GM19463 (cell line): ENCODE data around the gene SNTA1.
"Not testable (repeated sequence)": the region's sequence is repeated elsewhere in the genome, so short reads cannot be mapped to it uniquely, and the experiment has no call there.

ENCODE experiments used
- ATAC-seq: cut with Tn5 transposase; IDR thresholded peaks from one replicate; pipeline ENCODE4 v1.9.1; 2021; ENCODE audit warnings: mild to moderate bottlenecking, moderate library complexity; ENCODE audit not compliant: unreplicated experiment

Gene SNTA1

DNA sequence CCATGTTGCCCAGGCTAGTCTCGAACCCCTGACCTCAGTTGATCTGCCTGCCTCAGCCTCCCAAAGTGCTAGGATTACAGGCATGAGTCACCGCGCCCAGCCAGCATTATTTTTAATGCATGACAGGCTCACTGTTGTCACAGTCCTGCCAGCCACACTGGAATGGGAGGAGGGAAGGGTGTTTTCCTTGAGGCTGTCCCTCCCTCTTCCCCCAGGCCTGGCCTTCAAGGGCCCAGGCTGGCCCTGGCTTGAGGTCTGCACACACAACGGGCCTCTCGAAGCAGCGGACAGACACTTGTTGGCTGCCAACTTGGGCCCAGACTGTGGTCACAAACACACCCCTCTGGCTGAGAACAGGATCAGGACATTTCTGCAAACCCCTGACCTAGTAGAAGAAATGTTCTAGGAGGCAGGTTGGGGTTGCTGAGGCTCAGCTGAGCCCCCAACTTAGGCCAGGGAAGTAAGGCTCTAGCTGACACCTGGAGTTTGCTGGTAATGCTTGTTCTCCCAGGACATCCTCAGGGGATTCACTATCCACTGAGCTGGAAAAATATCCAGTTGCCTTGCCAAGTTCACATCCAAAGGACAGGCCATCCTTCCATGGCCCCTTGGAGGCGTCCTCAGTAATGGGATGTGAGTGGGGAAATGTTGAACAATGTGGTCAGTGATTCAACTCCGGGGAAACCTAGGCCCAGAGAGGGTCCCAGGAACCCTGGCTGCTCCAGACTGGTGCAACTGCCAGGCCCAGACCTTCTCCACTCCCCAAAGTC, 9.9 kb downstream of the SNTA1 start:
- ATAC-seq: no peak

DNA sequence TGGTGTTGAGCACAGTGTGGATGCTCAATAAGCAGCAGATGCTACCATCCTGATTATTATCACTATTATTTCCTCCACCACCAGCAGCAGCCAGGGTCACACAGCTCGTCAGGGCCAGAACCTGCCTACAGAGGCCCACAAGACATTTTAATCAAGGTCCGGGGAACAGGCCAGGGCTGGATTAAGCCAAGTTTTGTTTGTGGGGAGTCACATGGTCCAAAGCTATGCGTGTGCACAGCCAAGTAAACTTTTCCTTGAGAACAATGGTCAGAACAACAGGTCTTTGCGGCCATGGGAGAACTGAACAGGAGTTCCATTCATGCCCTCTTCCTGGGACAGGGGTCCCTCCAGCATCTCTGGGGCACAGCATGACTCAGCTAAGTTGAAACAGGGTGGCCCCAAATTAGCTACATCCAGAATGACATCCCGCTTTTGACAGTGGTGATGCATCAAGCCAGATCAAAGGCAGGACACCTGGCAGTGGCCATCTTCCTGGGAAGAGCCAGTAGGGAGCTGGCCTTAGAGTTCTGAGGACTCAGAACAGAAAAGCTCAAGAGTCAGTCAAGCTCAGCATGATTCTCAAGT, 11.7 kb downstream of the SNTA1 start:
- ATAC-seq: no peak

DNA sequence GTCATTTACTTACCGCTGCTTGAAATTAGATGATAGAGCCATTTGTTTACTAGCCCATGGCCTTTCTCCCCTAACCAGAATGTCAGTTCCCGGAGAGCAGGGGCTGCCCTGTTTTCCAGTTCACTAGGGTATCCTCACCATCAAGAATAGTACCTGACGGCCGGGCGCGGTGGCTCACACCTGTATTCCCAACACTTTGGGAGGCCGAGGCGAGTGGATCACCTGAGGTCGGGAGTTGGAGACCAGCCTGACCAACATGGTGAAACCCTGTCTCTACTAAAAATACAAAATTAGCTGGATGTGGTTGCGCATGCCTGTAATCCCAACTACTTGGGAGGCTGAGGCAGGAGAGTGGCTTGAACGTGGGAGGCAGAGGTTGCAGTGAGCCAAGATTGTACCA, 19.7 kb downstream of the SNTA1 start:
- not testable (repeated sequence) for ATAC-seq

DNA sequence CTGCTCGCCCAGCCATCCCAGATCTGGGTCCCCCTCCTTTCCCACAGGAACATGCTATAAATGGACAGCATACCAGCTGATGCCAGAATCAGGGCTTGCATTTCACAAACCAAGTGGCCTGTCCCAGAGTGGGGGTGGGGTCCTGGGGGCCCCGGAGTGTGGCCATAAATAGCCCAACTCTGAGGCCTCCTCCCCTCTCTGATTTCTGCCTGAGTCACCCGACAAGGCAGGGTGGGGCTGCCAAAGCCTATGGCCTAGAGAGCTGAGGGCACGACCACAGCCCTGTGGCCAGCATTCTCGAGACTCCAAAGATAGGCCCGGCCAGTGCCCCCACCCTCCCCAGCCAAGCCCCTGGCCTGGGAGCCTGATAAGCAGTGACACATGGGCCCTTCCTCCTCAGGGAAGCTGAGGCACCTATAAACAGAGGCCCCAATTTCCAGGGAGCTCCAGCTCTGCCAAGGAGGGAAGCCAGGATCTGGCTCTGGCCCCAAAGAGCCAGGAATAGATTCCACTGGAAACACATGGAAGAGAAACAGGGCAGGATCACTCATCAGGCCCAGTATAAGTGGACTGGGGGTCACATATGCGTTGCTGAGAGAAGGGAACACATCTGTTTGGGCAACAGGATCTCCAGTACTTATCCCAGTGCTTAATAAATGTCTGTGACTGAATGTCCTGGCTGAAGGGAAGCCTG, 20.3 kb downstream of the SNTA1 start:
- no peak for ATAC-seq

DNA sequence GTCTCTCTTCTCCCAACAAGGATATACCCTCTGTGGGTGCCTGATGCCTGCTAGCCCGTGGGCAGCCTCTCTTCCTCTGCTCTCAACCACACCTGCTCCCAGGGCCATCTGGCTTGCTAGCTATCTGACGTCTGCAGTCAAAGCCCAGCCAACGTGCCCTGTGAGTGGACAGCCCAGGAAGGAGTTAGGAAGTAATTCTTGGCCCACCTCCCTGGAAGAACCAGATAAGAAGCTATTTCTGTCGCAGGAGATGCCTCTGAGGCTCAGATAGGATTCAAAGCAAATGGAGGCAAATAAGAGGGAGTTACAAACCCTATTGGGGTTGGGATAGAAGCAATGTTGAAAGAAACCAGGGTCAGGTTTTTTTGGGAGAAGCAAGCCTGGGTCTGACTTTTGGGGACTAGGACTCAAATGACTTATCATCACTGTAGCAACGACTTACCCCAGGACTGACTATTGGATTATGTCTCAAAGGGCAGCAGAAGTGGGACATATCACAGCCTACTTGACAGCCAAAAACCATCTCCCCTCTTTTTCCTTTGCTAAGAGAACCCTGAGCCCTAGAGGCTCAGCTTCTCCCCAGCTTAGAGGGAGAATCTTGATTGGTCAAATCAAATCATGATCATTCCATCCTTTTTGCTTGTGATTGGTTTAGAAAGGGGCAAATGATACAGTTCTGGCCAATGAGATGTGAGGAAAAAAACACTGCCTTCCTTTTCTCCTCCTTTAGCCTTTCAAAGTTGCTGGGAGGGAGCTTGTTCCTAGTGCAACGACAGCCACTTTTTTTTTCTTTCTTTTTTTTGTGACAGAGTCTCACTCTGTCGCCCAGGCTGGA, 24.2 kb downstream of the SNTA1 start:
- no peak for ATAC-seq

DNA sequence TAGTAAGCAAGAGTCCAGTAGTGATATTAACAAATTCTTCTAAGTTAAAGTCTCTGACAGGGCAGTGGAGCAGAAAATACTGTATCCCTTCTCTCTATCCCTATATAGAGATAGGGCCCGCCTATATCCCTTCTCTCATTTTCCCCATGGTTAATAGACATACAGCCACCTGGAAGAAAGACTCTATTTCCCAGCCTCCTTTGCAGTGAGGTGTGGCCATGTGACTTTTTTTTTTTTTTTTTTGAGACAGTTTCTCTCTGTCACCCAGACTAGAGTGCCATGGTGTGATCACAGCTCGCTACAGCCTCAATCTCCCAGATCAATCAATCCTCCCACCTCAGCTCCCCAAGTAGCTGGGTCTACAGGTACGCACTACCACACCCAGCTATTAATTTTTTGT, 25.5 kb downstream of the SNTA1 start:
- no peak for ATAC-seq

DNA sequence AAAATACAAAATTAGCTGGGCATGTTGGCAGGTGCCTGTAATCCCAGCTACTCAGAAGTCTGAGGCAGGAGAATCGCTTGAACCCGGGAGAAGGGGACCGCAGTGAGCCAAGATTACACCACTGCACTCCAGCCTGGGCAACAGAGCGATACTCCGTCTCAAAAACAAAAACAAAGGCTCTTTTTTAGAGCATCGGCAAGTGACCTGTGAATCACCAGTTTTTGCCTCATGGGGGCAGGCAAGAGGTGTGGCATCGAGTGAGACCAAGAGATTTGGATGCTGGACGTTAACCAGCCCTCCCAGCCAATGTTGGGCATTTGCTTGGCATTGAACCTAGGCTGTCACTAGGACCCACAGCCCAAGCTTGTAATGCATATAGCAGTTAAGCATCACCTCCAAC, 27.6 kb downstream of the SNTA1 start:
- no peak for ATAC-seq

DNA sequence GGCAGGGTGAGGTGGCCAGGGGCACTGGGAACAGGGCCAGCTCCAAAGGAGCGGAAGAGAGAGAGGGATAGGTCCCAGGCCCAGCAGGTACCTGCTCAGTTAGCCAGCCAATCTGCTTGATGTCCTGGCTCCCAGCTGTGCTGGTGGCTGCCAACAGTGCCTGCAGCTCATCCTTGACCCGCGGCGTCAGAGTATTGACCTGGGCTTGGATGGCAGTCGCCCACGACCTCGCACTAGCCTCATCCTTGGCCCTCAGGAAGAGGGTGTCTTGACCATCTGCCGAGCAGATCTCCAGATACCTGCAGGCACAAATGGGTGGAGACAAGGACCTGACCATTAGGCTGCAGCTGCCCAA, 31.1 kb downstream of the SNTA1 start:
- no peak for ATAC-seq

DNA sequence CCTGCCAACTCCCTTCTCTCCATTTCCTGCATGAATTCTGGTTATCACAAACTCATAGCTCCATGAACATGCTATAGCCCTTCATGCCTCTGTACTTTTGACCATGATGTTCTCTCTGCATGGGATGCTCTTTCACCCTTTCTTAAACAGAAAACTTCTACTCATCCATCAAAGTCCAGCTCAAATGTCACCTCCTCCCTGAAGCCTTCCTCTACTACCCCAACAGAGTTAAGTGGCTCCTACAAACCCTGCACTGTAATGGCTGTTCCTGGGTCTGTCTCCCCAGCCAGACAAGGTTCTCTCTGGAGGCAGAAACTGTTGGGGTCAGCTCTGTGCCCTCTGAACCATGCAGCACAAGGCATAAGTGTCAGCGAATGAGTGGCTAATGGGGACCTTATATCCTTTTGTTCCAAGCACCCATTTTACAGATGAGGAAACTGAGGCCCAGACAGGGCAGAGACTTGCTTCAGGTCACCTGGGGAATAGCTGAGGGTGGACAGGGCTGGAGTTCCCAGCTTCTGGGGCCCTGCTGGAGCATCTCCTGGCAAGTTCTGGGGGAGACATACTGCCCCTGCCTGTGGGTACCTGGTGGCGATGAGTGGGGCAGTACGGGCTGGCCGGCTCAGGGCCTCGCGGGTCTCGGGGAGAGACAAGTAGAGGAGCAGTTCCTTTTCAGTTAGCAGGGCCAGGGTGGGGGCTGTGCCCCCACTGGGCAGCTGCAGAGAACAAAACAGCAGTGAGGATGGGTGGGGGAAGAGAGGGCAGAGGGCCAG, 31.7 kb downstream of the SNTA1 start:
- ATAC-seq: no peak

DNA sequence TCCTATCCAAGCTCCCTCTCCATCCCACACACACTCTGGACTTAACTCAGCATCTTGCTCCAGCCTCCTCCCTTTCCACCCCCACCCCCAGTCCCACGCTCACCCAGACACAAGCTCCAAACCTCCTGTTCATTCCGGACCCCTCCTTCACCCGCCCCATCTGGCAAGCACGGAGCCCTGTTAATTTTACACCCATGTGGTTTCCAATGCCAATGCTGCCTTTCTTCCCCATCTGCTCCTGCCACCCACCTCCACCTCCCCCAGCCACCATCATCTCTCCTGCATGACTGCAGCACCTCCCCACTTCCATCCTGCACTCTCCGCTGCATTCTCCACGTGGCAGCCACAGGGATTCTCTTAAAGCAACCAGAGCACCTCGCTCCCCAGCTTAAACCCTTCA, 32.3 kb downstream of the SNTA1 start:
- no peak for ATAC-seq

DNA sequence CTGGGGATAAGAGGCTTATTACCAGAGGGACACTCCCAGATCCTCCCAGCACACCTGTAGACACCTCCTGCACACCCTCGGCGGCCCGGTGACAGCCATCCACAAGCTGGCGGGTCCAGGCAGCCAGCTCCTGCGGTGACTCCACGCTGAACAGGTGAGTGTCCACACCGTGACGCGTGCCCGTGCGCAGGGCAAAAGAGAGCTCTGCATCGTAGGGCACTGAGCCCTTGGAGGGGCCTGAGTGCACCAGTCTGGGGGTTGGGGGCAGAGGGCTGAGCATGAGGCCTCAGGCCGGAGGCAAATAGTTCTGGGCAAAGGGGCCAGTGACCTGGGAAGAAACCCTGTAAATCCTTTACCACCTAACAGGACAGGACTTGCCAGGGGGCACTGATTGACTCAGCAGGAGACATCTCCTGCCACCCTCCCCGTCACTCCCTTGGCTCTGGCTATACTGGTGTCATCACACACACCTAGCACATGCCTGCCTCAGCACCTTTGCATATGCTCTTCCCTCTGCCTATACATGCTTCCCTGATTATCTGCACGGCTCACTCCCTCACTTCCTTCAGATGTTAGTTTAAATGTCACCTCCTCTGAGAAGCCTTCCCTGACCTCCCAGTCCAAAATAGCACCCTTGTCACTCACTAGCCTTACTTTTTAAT, 33.4 kb downstream of the SNTA1 start:
- no peak for ATAC-seq

DNA sequence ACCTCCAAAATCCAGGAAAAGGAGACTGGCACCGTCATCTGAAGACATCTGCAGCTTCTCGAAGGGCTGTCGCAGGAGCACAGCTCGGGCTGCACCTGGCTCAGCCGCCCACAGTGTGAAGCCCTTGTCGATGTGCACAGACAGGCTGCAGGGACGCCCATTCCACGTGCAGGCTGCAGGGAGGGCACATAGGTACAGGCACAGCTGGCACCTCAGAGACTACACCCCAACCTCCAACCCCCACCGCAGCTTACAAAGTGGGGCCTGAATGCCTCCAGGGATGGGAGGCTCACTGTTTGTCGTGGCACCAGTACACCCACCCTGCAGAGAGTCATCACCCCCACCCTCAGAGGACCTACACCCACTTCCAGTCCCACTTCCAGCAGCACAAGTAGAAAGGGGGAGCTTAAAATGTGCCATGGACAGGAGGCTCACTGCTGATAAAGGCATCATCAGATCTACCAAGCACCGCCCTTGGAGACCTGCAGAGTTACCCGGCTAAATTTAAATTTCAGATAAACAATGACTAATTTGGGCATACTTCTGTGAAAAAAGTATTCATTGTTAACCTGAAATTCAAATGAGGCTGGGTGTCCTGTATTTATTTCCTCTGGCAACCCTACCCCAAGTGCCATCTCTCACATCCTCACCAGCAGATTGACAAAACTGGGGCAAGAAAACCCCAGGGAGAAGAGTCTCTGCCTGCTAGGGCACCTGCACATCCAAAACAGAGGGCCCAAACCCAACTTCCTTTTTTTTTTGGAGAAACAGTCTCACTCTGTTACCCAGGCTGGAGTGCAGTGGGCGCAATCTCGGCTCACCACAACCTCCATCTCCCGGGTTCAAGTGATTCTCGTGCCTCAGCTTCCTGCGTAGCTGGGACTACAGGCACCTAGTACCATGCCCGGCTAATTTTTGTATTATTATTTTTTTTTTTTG, 34.6 kb downstream of the SNTA1 start:
- ATAC-seq: no peak

DNA sequence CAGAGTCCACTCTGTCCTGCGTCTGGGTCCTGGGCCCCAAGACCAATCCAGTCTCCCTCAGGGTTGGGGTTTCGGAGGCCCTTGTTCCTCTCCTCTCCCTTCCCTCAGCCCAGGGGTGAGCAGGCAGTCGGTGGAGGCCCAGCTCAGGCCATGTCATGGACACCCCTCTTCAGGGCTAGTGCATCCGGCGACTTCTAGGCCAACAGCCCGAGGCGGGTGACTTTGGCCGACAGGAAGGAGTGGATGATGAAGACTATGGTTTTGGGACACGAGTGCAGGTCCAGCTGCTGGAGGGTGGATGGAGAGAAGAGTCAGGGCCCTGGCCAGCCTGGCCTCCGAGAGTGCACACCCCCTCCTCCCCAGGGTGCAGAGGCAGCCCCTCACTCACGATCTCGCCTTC, 35.2 kb downstream of the SNTA1 start:
- no peak for ATAC-seq

DNA sequence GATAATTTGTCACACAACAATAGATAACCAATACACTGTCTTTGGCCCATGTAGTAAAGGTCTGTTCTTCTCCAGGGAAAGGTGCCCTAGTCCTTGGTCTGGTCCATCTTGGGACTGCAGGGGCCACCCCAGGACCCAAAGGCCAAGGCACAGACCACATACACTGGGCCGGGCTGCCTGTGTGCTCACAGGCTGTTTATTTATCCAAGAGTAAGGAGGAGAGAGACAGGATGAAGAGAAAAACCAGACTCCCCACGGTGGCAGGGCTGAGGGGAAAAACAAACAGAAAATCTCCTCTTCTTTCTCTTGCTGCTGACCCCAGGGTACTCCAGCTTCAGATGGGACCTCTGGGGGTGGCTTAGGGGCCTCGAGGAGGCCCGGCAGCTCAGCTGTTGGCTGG, 35.8 kb downstream of the SNTA1 start:
- no peak for ATAC-seq

DNA sequence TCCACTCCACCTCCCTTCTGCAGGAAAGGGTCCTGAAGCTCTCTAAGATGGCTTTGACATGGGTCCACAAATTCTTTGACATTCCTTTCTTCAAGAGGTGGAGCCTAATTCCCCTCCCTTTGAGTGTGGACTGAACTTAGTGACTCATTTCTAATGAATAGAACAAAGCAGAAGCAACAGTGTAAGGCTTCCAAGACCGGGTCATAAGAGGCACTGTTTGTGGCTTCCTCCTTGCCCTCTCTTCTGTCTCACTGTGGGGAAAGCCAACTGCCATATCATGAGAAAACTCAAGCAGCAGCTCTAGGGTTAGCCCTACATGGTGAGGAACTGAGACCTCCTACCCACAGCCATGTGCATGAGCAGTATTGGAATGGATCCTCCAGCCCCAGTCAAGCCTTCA, 36.3 kb downstream of the SNTA1 start:
- ATAC-seq: no peak

DNA sequence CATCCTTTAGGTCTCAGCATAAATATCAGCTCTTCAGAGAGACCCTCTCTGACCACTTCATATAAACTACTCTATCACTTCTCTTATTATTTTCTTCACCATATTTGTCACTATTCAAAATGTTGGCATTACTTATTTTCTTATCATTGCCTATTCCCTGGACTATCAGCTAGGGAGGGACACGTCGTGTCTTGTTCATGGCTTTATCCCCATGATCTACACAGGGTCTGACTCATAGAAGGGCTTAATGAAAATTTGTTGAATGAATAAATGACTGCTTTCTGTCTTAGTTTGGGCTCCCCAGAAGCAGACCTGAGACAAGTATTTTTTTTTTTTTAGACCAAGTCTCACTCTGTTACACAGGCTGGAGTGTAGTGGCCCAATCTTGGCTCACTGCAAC, 39.3 kb downstream of the SNTA1 start:
- no peak for ATAC-seq

DNA sequence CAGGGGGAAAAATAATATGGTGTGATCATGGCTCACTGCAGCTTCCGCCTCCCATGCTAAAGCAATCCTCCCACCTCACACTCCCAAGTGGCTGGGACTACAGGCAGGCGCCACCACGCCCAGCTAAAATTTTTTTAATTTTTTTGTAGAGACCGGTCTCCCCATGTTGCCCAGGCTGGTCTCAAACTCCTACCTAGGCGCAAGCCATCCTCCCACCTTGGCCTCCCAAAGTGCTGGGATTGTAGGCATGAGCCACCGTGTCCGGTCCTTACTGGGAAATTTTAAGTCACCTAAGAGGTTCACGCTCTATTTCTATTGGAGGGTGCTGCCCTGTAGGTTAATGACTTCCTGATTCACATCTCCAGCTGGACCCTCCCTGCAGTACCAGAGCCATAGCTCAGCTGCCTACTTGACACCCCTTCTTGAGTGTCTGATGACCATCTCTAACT, 41.6 kb downstream of the SNTA1 start:
- ATAC-seq: no peak

DNA sequence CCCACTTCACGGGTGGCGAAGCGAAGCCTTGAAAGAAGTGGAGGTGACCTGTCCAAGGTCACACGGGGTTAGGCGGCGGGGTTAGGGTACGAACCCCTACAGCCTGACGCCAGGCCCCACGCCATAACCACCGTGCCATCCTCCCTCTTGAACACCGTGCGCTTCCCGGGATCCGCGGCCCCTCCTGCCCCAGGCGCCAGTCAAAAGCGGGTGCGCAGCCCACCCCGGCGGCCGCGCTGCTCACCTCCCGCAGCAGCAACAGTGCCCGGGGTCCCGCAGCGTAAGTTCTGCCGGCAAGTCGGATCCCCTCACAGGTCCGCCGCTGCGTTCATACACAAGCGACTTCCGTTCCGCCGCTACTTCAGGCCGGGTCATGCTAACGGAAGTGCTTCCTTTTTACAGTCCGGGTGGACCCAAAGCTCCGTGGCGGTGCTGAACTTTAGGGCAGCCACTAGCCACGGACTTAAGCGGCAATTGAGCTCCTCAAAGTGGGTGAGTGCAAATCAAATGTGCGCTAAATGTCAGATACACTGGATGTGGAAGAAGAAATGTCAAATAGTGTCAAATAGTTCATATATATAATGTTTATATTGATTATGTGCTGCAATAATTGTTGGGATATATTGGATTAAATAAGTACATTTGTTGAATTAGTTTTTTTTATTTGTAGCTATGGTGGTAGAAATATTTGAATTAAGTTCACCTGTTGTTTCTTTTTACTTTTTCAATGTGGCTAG, 42.2 kb downstream of the SNTA1 start, which contains the start of gene CDK5RAP1:
Gene CDK5RAP1 (minus strand): TSS at position 336 of the 737 bp plus-strand sequence. CDS start 4,455 bp downstream, outside the sequence.
- peak; percentile 87 for ATAC-seq
